K562 (cell line): Measurements from ENCODE around the gene SEMA6B. TPM values are rescaled to one million over a fixed set of nuclear protein-coding genes. Genes with fewer than 3 reads are reported as not detected.
A peak's percentile ranks its signal among the peaks of the same experiment; 100 is the strongest.

Source experiments
- ATAC-seq: fragments of 200-7000 bp; cut with Tn5 transposase; 3 replicates; pipeline ENCODE4 v1.9.1; 2020; ENCODE audit warnings: moderate library complexity
- BruUV-seq: library from RNA; stranded (reverse); fragments of 400-500 nt; replicated peaks from 2 replicates; lab custom pipeline; 2021; lab: Mats Ljungman, UMichigan
- CTCF ChIA-PET: fragments of 300-600 bp; formaldehyde crosslinking; extraction: SDS; loops from one replicate; lab custom pipeline; 2021; ENCODE audit warnings: low intra/inter-chr PET ratio; lab: Yijun Ruan, JAX
- POLR2A ChIA-PET: fragments of 300-600, 350-650 bp; sonication (Branson Sonifier 250); formaldehyde crosslinking; extraction: SDS; loops from one replicate; lab custom pipeline; 2021; ENCODE audit warnings: antibody characterized with exemption, inconsistent platforms; lab: Yijun Ruan, JAX
- DNase-seq, 4 experiments: peaks; one replicate each; pipeline versions ENCODE4 v3.0.0 to v3.0.0-alpha.2; 2011 to 2018; ENCODE audit warnings: low spot score in 3 of 4, mixed read lengths in 3 of 4; ENCODE audit errors: extremely low read depth in 1 of 4
- FAIRE-seq: peaks from 2 replicates; lab custom pipeline; 2011; peaks lifted over from hg19 to GRCh38; lab: Jason Lieb, UNC
- H2AFZ ChIP-seq: 2 replicates; pipeline ENCODE4 v1.6.0; 2011; ENCODE audit warnings: low read depth, low read length, control low read depth, inconsistent platforms
- H3K27ac ChIP-seq: fragments of 200-600 bp; 3 replicates; pipeline ENCODE4 v1.8.0; 2011; ENCODE audit warnings: low read depth, mild to moderate bottlenecking, control low read depth, inconsistent platforms, low read length, moderate library complexity, mixed read lengths; ENCODE audit errors: extremely low read depth
- H3K27me3 ChIP-seq, 2 experiments: fragments of 300-600 bp in 1 of 2; 2 replicates in 1 of 2; 3 replicates in 1 of 2; pipeline versions ENCODE4 v1.6.0 to v1.8.0; 2011; ENCODE audit warnings: inconsistent platforms in 2 of 2, low read length in 2 of 2, mild to moderate bottlenecking in 1 of 2, mixed read lengths in 1 of 2, moderate library complexity in 1 of 2; ENCODE audit not compliant: control insufficient read depth in 2 of 2, insufficient read depth in 2 of 2
- H3K36me3 ChIP-seq: fragments of 300-600 bp; 3 replicates; pipeline ENCODE4 v1.8.0; 2011; ENCODE audit warnings: mild to moderate bottlenecking, low read length, inconsistent platforms; ENCODE audit not compliant: control insufficient read depth, insufficient read depth
- H3K4me1 ChIP-seq, 2 experiments: fragments of 200-600 bp in 1 of 2; replicated peaks in 1 of 2; 2 replicates in 1 of 2; 3 replicates in 1 of 2; pipeline versions ENCODE4 v1.5.1 to v1.8.0; 2011; ENCODE audit warnings: inconsistent platforms in 2 of 2, low read length in 2 of 2, mild to moderate bottlenecking in 1 of 2, mixed read lengths in 1 of 2, moderate library complexity in 1 of 2; ENCODE audit not compliant: control insufficient read depth in 2 of 2, insufficient read depth in 2 of 2
- H3K4me2 ChIP-seq: 2 replicates; pipeline ENCODE4 v1.6.1; 2011; ENCODE audit warnings: low read length, control low read depth, inconsistent platforms, mixed read lengths; ENCODE audit not compliant: insufficient read depth
- H3K4me3 ChIP-seq: fragments of 200-600 bp; sonication (generic), shearing (Covaris generic); 2 replicates; pipeline ENCODE4 v1.5.1; 2016; ENCODE audit warnings: control low read depth, inconsistent platforms
- H3K79me2 ChIP-seq: fragments of 200-600 bp; 3 replicates; pipeline ENCODE4 v1.8.0; 2011; ENCODE audit warnings: low read length, inconsistent platforms; ENCODE audit not compliant: control insufficient read depth, insufficient read depth
- H3K9ac ChIP-seq, 2 experiments: 2 replicates each; pipeline versions ENCODE4 v1.6.0 to v1.6.1; 2011; ENCODE audit warnings: low read depth in 2 of 2, low read length in 2 of 2, control low read depth in 1 of 2, inconsistent platforms in 1 of 2, mild to moderate bottlenecking in 1 of 2, mixed read lengths in 1 of 2; ENCODE audit not compliant: insufficient read depth in 1 of 2
- H3K9me1 ChIP-seq: one replicate; pipeline ENCODE4 v1.6.0; 2011; ENCODE audit warnings: inconsistent platforms, mild to moderate bottlenecking, low read length, moderate library complexity; ENCODE audit not compliant: control insufficient read depth, insufficient read depth
- H3K9me3 ChIP-seq: replicated peaks from 2 replicates; pipeline ENCODE4 v1.5.1; 2011; ENCODE audit warnings: low read depth, low read length, inconsistent platforms; ENCODE audit not compliant: control insufficient read depth, insufficient read depth
- H4K20me1 ChIP-seq: replicated peaks from 2 replicates; pipeline ENCODE4 v1.6.1; 2011; ENCODE audit warnings: low read length, inconsistent platforms, mixed read lengths; ENCODE audit not compliant: control insufficient read depth, insufficient read depth
- BCOR ChIP-seq: fragments of 450-650 bp; IDR thresholded peaks from 2 replicates; pipeline ENCODE4 v1.6.1; 2016
- HLTF ChIP-seq: fragments of 450-650 bp; IDR thresholded peaks from 2 replicates; pipeline ENCODE4 v1.6.1; 2016
- HMG20B ChIP-seq: fragments of 250-450 bp; sonication (Bioruptor Pico); IDR thresholded peaks from 2 replicates; pipeline ENCODE4 v1.5.0; 2021; ENCODE audit warnings: mild to moderate bottlenecking
- JUN ChIP-seq, 2 experiments: sonication (generic) in 1 of 2; formaldehyde crosslinking in 1 of 2; IDR thresholded peaks; 2 replicates each; pipeline versions ENCODE4 v1.6.1 to v1.8.0; 2012 to 2022; ENCODE audit warnings: borderline replicate concordance in 2 of 2, mild to moderate bottlenecking in 2 of 2, improper control_type of control experiment in 1 of 2, low read depth in 1 of 2, low read length in 1 of 2, missing genetic modification reagents in 1 of 2
- RBM25 ChIP-seq: fragments of 200-400 bp; formaldehyde crosslinking; IDR thresholded peaks from 2 replicates; pipeline ENCODE4 v1.6.1; 2018; ENCODE audit warnings: low read length, low read depth, moderate library complexity; ENCODE audit not compliant: severe bottlenecking
- WGBS: fragments of 100-300 bp; shearing (Covaris generic); methylation state at CpG from one replicate; pipeline ENCODE4 v1.1.6; 2016; ENCODE audit warnings: low coverage, mixed read lengths; ENCODE audit not compliant: insufficient coverage; ENCODE audit errors: missing lambda C conversion rate; 5-methylcytosine and 5-hydroxymethylcytosine counted together
- in situ Hi-C: fragments of 300-500 bp; cut with MboI; formaldehyde crosslinking; loops from 4 replicates; pipeline ENCODE4 v1.15.0; 2018; ENCODE audit warnings: inconsistent platforms, mixed read lengths
- intact Hi-C: fragments of 100-400 bp; cut with micrococcal nuclease; formaldehyde crosslinking; loops from 2 replicates; pipeline ENCODE4 v1.14.2; 2022
- polyA plus RNA-seq, 8 experiments: library from polyadenylated mRNA; depleted of rRNA in 4 of 8; stranded (reverse) in 5 of 8; unstranded in 3 of 8; fragments of >200 nt; fragmentation: Nextera tagmentation in 2 of 8; fragmentation: Illumina TruSeq in 1 of 8; extraction: Ambion mirVana in 2 of 8; extraction: Trizol in 1 of 8; gene quantifications; 2 replicates each; pipeline versions ENCODE4 v1.2.1 to v1.2.3, GENCODE V29; 2011 to 2014; ENCODE audit warnings: inconsistent platforms in 1 of 8, missing spikeins in 1 of 8
- total RNA-seq, 7 experiments: library from RNA; depleted of rRNA in 6 of 7; stranded (reverse); fragments of >200 nt in 6 of 7; fragmentation: Illumina TruSeq in 2 of 7; extraction: Trizol in 2 of 7; gene quantifications; 2 replicates each; pipeline versions ENCODE4 v1.2.1 to v1.2.3, GENCODE V29; 2011 to 2021; ENCODE audit warnings: low replicate concordance in 1 of 7

SEMA6B gene
- total and polyA plus RNA-seq, 9 of the 15 experiments (the other 6 are each of a cell fraction or from before 2014, with no cell fraction given), result 0.65 to 4.6 (median 2.5) TPM; not detected in 2

DNA sequence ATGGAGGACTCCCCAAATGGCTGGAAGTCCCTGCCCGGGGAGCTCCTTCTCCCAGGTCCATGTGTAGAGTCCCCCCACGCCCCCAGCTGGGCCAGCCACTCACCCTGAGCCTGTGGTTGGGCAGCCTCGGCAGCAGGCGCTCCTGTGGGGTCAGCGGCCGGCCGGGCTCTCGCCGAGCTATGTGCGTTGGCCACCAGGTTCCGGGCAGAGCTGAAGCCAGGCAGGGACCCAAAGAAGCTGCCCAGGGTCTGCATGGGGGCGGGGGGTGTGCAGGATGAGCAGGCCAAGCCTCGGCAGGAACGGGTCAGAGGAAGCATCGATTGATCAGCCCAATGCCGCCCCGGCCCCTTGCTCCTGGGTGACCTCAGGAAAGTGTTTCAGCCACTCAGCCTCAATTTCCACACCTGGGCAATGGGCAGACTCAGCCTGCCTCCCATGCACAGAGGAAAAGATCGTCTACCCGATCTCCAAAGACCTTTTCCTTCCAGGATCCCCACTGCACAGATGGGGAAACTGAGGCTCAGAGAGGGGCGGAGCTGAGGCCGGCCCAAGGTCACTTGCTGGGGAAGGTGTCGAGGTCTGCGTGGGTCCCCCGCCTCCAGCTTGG, 41.9 kb downstream of the SEMA6B start:
- H3K4me2 ChIP-seq, result no peak overlapping the region
- ATAC-seq, result no peak
- H3K36me3 ChIP-seq, result no peaks in the 10 kb centered on the region
- no peaks in the 10 kb centered on the region for H3K9me1 ChIP-seq
- H3K27me3 ChIP-seq, result peaks cover 7 to 26% of the 10 kb centered on the region in 2 experiments; a peak in 3 of 5 replicates
- H3K4me3 ChIP-seq, result no peak overlapping the region
- intact Hi-C loops, result no loop called here
- no TSS peak for BruUV-seq
- no peak overlapping the region for H3K27ac ChIP-seq
- ChIA-PET POLR2A (interaction anchor here (1.2 kb wide), 1 partner anchor 22 kb away, joined by 3 read pairs; the partner anchor contains the start of gene LRG1), CTCF (no interaction called here)
- H2AFZ ChIP-seq, result no peak overlapping the region
- 20% methylated on average over 12 of the region's 24 CpGs for WGBS
- DNase-seq, result no peak
- H4K20me1 ChIP-seq, result 0 out of 2 replicates have a peak, but pooled peaks cover 3% of the 10 kb centered on the region
- peak overlapping the region in 1 of 2 experiments; percentile 61; a peak in 2 of 4 replicates for H3K9ac ChIP-seq
- no peak for FAIRE-seq
- no peaks in the 10 kb centered on the region for H3K79me2 ChIP-seq
- in situ Hi-C loops, result loop anchor here (5.0 kb wide), 1 partner anchor 245 kb away; no protein-coding TSS in a partner anchor
- H3K9me3 ChIP-seq, result no peaks in the 10 kb centered on the region
- TF ChIP-seq HMG20B (CRISPR knock-in tag), result no peak
- no peak for TF ChIP-seq JUN (IDR thresholded peaks at IDR 0.05; ENCODE audit: borderline replicate concordance, low read depth, low read length)
- TF ChIP-seq JUN (CRISPR knock-in tag; IDR thresholded peaks at IDR 0.05; ENCODE audit: borderline replicate concordance), result no peak
- peak; percentile 47 for TF ChIP-seq RBM25
- no peak for TF ChIP-seq HLTF
- TF ChIP-seq BCOR, result 0 out of 2 replicates have a peak, but pooled peaks have one; percentile 36
- H3K4me1 ChIP-seq, result peaks cover 0 to 29% of the 10 kb centered on the region in 2 experiments; a peak in 2 of 5 replicates
